Measurements from ENCODE around the gene GRIP1. TPM values are rescaled to one million over a fixed set of nuclear protein-coding genes. Genes with fewer than 3 reads are reported as not detected.

GRIP1 gene
- total and polyA plus RNA-seq, 10 of the 15 experiments (the other 5 are each of a cell fraction or from before 2014, with no cell fraction given) = 0.05 to 0.85 (median 0.50) TPM; not detected in 7

GRCh38 chr12:66340131-66340530, 338.7 kb downstream of the GRIP1 start (continued):
- TF ChIP-seq HCFC1 (IDR thresholded peaks at IDR 0.05; ENCODE audit: low read length) (no peak), SREBF1 (IDR thresholded peaks at IDR 0.05; ENCODE audit: low read length) (no peak), RELB (IDR thresholded peaks at IDR 0.05; ENCODE audit: low read depth) (no peak), ZNF384 (IDR thresholded peaks at IDR 0.05; ENCODE audit: borderline replicate concordance, low read depth, low read length) (no peak), ESRRA (IDR thresholded peaks at IDR 0.05; ENCODE audit: low read length) (no peak), RUNX3 (IDR thresholded peaks at IDR 0.05; ENCODE audit: low read length) (no peak)

- H3K27me3 ChIP-seq (replicated peaks in 1 of 2; ENCODE audit: control insufficient read depth in 2 of 2, insufficient read depth in 2 of 2, low read length in 1 of 2) = no peaks in the 10 kb centered on the region
- ChIA-PET POLR2A (no interaction called here), CTCF (no interaction called here), RAD21 (ENCODE audit: unreplicated experiment) (no interaction called here), SMC1A (ENCODE audit: uncharacterized antibody, unreplicated experiment) (no interaction called here)
- H2AFZ ChIP-seq (ENCODE audit: control insufficient read depth, low read depth, low read length) = no peak overlapping the region
- H3K9ac ChIP-seq (ENCODE audit: control insufficient read depth, insufficient read depth, low read length) = no peak overlapping the region
- intact Hi-C loops (cut with micrococcal nuclease; ENCODE audit: unreplicated experiment) (no loop called here), in situ Hi-C loops (cut with MboI) (no loop called here)
- DNase-seq (ENCODE audit: low read depth, low spot score) = no peak
- H3K27ac ChIP-seq (ENCODE audit: control insufficient read depth, insufficient read depth) = no peak overlapping the region
- peaks cover 1 to 5% of the 10 kb centered on the region in 2 experiments; a peak in 3 of 4 replicates for H3K36me3 ChIP-seq (ENCODE audit: control insufficient read depth in 2 of 2, insufficient read depth in 2 of 2, low read length in 1 of 2)
- no peaks in the 10 kb centered on the region for H3K79me2 ChIP-seq (ENCODE audit: control insufficient read depth, insufficient read depth, low read length)
- no peaks in the 10 kb centered on the region; the same call in 2 of the 3 replicates for H3K9me3 ChIP-seq (replicated peaks; ENCODE audit: control insufficient read depth, insufficient read depth, low read length)
- 94% methylated on average over 2 of the region's 2 CpGs for WGBS (ENCODE audit: insufficient coverage, insufficient replicate concordance, low lambda C conversion rate, missing lambda C conversion rate)
- H4K20me1 ChIP-seq (ENCODE audit: control insufficient read depth, insufficient read depth) = no peaks in the 10 kb centered on the region
- H3K4me1 ChIP-seq (ENCODE audit: control insufficient read depth, insufficient read depth, low read length) = no peaks in the 10 kb centered on the region
- no peak for FAIRE-seq
- no TSS peak for BruUV-seq (replicated peaks)
- ATAC-seq = no peak
- H3K4me3 ChIP-seq = no peak overlapping the region
- no peak overlapping the region for H3K4me2 ChIP-seq (ENCODE audit: control insufficient read depth, insufficient read depth)
- no peak for TF ChIP-seq LARP7 (IDR thresholded peaks at IDR 0.05)
- TF ChIP-seq ZBTB33 (IDR thresholded peaks at IDR 0.05) = no peak
- no peak for TF ChIP-seq HCFC1 (IDR thresholded peaks at IDR 0.05; ENCODE audit: low read length)
- no peak for TF ChIP-seq BCL3 (IDR thresholded peaks at IDR 0.05; ENCODE audit: borderline replicate concordance, insufficient read depth, low read depth, low read length, poor library complexity, severe bottlenecking)
- no peak for TF ChIP-seq RELA (IDR thresholded peaks at IDR 0.05; ENCODE audit: borderline replicate concordance, partially characterized antibody)
- TF ChIP-seq YBX1 (IDR thresholded peaks at IDR 0.05) = no peak
- TF ChIP-seq CBFB (IDR thresholded peaks at IDR 0.05; ENCODE audit: low read depth) = no peak
- TF ChIP-seq PRDM15 (CRISPR knock-in tag; IDR thresholded peaks at IDR 0.05) = no peak
- no peak for TF ChIP-seq JUNB (IDR thresholded peaks at IDR 0.05)
- no peak for TF ChIP-seq MTA3 (IDR thresholded peaks at IDR 0.05; ENCODE audit: borderline replicate concordance, low read length)
These were observed 341.4 kb downstream of the GRIP1 start for GRCh38 chr12:66337381-66338010.

All from GM12878 (cell line).